ENCODE measurements around the gene FGR. TPM values are rescaled to one million over a fixed set of nuclear protein-coding genes. Genes with fewer than 3 reads are reported as not detected.
A peak's percentile ranks its signal among the peaks of the same experiment; 100 is the strongest.

Gene FGR
- total RNA-seq, 1 donor from 2014 or later = 15.3 TPM

- DNase-seq (ENCODE audit: low spot score) (no peak), ATAC-seq (peak; percentile 54)
- intact Hi-C loops (cut with DNase I) = no loop called here
These were observed 57.3 kb downstream of the FGR start for GRCh38 chr1:27577504-27578188.

GRCh38 chr1:27576806-27577227 lies 58.2 kb downstream of the FGR start:
- DNase-seq (ENCODE audit: low spot score) = no peak
- peak; percentile 0 for ATAC-seq
- intact Hi-C loops (cut with DNase I) = no loop called here

GRCh38 chr1:27575840-27576331 lies 59.1 kb downstream of the FGR start:
- peak; percentile 75 for DNase-seq (ENCODE audit: low spot score)
- intact Hi-C loops (cut with DNase I) = no loop called here
- peak; percentile 57 for ATAC-seq

- DNase-seq (ENCODE audit: low spot score) (peak; percentile 87), ATAC-seq (peak; percentile 52)
- intact Hi-C loops (cut with DNase I) = no loop called here
These were observed 59.8 kb downstream of the FGR start for GRCh38 chr1:27574871-27575831.

GRCh38 chr1:27574001-27574781 lies 60.8 kb downstream of the FGR start:
- DNase-seq (ENCODE audit: low spot score) (peak; percentile 68), ATAC-seq (no peak)
- intact Hi-C loops (cut with DNase I) = no loop called here

- intact Hi-C loops (cut with DNase I) = no loop called here
- ATAC-seq (no peak), DNase-seq (ENCODE audit: low spot score) (peak; percentile 63)
These were observed 62.1 kb downstream of the FGR start for GRCh38 chr1:27572679-27573426.

GRCh38 chr1:27572019-27572678 lies 62.8 kb downstream of the FGR start:
- peak; percentile 64 for DNase-seq (ENCODE audit: low spot score)
- ATAC-seq = no peak
- intact Hi-C loops (cut with DNase I) = no loop called here

GRCh38 chr1:27571439-27572018 lies 63.5 kb downstream of the FGR start:
- peak; percentile 69 for DNase-seq (ENCODE audit: low spot score)
- no peak for ATAC-seq
- intact Hi-C loops (cut with DNase I) = no loop called here

GRCh38 chr1:27570784-27571183 lies 64.2 kb downstream of the FGR start:
- ATAC-seq = no peak
- DNase-seq (ENCODE audit: low spot score) = no peak
- intact Hi-C loops (cut with DNase I) = no loop called here

- ATAC-seq = no peak
- DNase-seq (ENCODE audit: low spot score) = no peak
- intact Hi-C loops (cut with DNase I) = no loop called here
These were observed 64.6 kb downstream of the FGR start for GRCh38 chr1:27570356-27570755.

GRCh38 chr1:27569506-27570291 lies 65.3 kb downstream of the FGR start:
- ATAC-seq (no peak), DNase-seq (ENCODE audit: low spot score) (no peak)
- intact Hi-C loops (cut with DNase I) = loop anchor here (5.0 kb wide), 1 partner anchor 33 kb away; the partner anchor contains the start of gene AHDC1

- DNase-seq (ENCODE audit: low spot score) (no peak), ATAC-seq (peak; percentile 12)
- intact Hi-C loops (cut with DNase I) = loop anchor here (5.0 kb wide), 1 partner anchor 33 kb away; the partner anchor contains the start of gene AHDC1
These were observed 65.9 kb downstream of the FGR start for GRCh38 chr1:27569088-27569460.

- peak; percentile 81 for ATAC-seq
- intact Hi-C loops (cut with DNase I) = loop anchor here (5.0 kb wide), 1 partner anchor 34 kb away; the partner anchor contains the start of gene AHDC1
- peak; percentile 95 for DNase-seq (ENCODE audit: low spot score)
These were observed 66.5 kb downstream of the FGR start for GRCh38 chr1:27568300-27569087.

GRCh38 chr1:27567971-27568299 lies 67.0 kb downstream of the FGR start:
- ATAC-seq (peak; percentile 1), DNase-seq (ENCODE audit: low spot score) (no peak)
- intact Hi-C loops (cut with DNase I) = loop anchor here (5.0 kb wide), 1 partner anchor 34 kb away; the partner anchor contains the start of gene AHDC1

GRCh38 chr1:27567146-27567526 lies 67.8 kb downstream of the FGR start:
- intact Hi-C loops (cut with DNase I) = loop anchor here (5.0 kb wide), 1 partner anchor 35 kb away; the partner anchor contains the start of gene AHDC1
- no peak for DNase-seq (ENCODE audit: low spot score)
- no peak for ATAC-seq

Data from sciatic nerve (tissue), 2 donors.